ENCODE results near the gene GTF2H2C.
"Not testable (repeated sequence)": the region's sequence is repeated elsewhere in the genome, so short reads cannot be mapped to it uniquely, and the experiment has no call there.

GRCh38 chr5:69614843-69615242, 54.9 kb downstream of the GTF2H2C start:
- not testable (repeated sequence) for TF ChIP-seq EZH2 (IDR thresholded peaks at IDR 0.05; ENCODE audit: borderline replicate concordance, control insufficient read depth, low read depth, low read length); YY1 (IDR thresholded peaks at IDR 0.05; ENCODE audit: low read depth, low read length); CTCF (IDR thresholded peaks at IDR 0.05 in 2 of 3, conservative IDR thresholded peaks at IDR 0.05 in 1 of 3; ENCODE audit: control insufficient read depth in 2 of 3, extremely low read depth in 1 of 3, insufficient read depth in 1 of 3, low read depth in 3 of 3, low read length in 3 of 3)
